Lung (tissue), 12 donors: Measurements from ENCODE around the gene PARD3B. TPM values are rescaled to one million over a fixed set of nuclear protein-coding genes. Genes with fewer than 3 reads are reported as not detected.

Experiments used
- ATAC-seq: fragments of 200-7000 bp; cut with Tn5 transposase; one replicate; pipeline ENCODE4 v1.9.1; 2020; ENCODE audit warnings: moderate number of reproducible peaks; ENCODE audit not compliant: insufficient read depth, low FRiP score
- DNase-seq, 3 donors: peaks; one replicate each; pipeline ENCODE4 v3.0.0-alpha.2; 2013 to 2017
- H3K27ac ChIP-seq, 2 donors: one replicate each; pipeline ENCODE4 v1.5.1; 2013; ENCODE audit warnings: mild to moderate bottlenecking in 2 of 2, moderate library complexity in 2 of 2, control low read depth in 1 of 2, inconsistent platforms in 1 of 2, low read depth in 1 of 2, low read length in 1 of 2
- H3K27me3 ChIP-seq, 3 donors: one replicate each; pipeline ENCODE4 v1.5.1; 2013; ENCODE audit warnings: low read length in 2 of 3; ENCODE audit not compliant: control insufficient read depth in 3 of 3, insufficient read depth in 3 of 3
- H3K36me3 ChIP-seq, 4 donors: one replicate each; pipeline ENCODE4 v1.5.1; 2013; ENCODE audit warnings: low read length in 4 of 4, mild to moderate bottlenecking in 1 of 4, moderate library complexity in 1 of 4; ENCODE audit not compliant: control insufficient read depth in 4 of 4, insufficient read depth in 4 of 4
- H3K4me1 ChIP-seq, 5 donors: one replicate each; pipeline ENCODE4 v1.5.1; 2013; ENCODE audit warnings: low read length in 5 of 5, mild to moderate bottlenecking in 2 of 5, moderate library complexity in 1 of 5; ENCODE audit not compliant: control insufficient read depth in 5 of 5, insufficient read depth in 5 of 5
- H3K4me3 ChIP-seq: one replicate; pipeline ENCODE4 v1.5.1; 2013; ENCODE audit warnings: mild to moderate bottlenecking, control low read depth, moderate library complexity
- H3K9ac ChIP-seq, 2 donors: one replicate each; pipeline ENCODE4 v1.5.1; 2013; ENCODE audit warnings: low read length in 2 of 2, control low read depth in 1 of 2; ENCODE audit not compliant: insufficient read depth in 1 of 2
- H3K9me3 ChIP-seq, 4 donors: one replicate each; pipeline ENCODE4 v1.5.1; 2013; ENCODE audit warnings: low read length in 3 of 4, mild to moderate bottlenecking in 1 of 4, moderate library complexity in 1 of 4; ENCODE audit not compliant: control insufficient read depth in 4 of 4, insufficient read depth in 3 of 4
- WGBS, 2 donors: extraction: QIAGEN DNeasy Blood & Tissue Kit; methylation state at CpG; one replicate each; pipeline ENCODE4 v1.1.7; 2013; 5-methylcytosine and 5-hydroxymethylcytosine counted together
- polyA plus RNA-seq, 2 donors: library from polyadenylated mRNA; stranded (reverse); fragments of 200-250 nt; gene quantifications; one replicate each; pipeline ENCODE4 v1.2.1, GENCODE V29; 2013
- total RNA-seq, 2 donors: library from RNA; depleted of rRNA in 1 of 2; stranded (reverse); fragments of >200 nt in 1 of 2; gene quantifications; one replicate each; pipeline ENCODE4 v1.2.1, GENCODE V29; 2014 to 2021
- TF ChIP-seq, protein P1 (sequence below): IDR thresholded peaks from 2 replicates; pipeline ENCODE4 v1.5.1; 2012; ENCODE audit warnings: mild to moderate bottlenecking; ENCODE audit errors: control extremely low read depth, extremely low read depth
- donor health status: control.
- donor health status: control.
- donor health status: Bipolar disorder and iron deficiency.
- donor health status: healthy.
- donor health status: DM: yes; HTN: yes; CAD: no.

PARD3B gene
- total and polyA plus RNA-seq, 4 donors = 2.4 to 38.7 (median 17.1) TPM

DNA sequence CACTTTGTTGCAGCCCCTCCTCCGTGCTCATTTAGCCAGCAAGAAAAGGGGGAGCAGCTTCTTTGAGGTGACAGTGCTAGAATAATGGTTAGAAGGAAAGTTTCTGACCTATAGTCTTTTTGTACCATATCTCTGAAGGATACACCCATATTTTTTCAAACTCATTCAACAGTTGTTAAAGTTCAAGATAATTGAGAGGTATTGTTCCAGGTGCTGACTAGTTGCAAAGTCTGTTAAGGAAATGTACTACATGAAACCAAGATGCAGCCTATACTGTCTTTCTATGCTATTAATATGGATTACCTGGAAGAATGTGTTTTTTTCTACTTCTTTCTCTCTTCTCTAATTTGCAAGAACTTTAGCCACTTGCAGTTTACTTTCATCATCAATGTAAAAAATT is 495.0 kb downstream of the PARD3B start:
- no peaks in the 10 kb centered on the region for H3K36me3 ChIP-seq
- no peaks in the 10 kb centered on the region for H3K27me3 ChIP-seq
- ATAC-seq (no peak), DNase-seq (no peak)
- no peaks in the 10 kb centered on the region for H3K9me3 ChIP-seq
- TF ChIP-seq, protein P1, sequence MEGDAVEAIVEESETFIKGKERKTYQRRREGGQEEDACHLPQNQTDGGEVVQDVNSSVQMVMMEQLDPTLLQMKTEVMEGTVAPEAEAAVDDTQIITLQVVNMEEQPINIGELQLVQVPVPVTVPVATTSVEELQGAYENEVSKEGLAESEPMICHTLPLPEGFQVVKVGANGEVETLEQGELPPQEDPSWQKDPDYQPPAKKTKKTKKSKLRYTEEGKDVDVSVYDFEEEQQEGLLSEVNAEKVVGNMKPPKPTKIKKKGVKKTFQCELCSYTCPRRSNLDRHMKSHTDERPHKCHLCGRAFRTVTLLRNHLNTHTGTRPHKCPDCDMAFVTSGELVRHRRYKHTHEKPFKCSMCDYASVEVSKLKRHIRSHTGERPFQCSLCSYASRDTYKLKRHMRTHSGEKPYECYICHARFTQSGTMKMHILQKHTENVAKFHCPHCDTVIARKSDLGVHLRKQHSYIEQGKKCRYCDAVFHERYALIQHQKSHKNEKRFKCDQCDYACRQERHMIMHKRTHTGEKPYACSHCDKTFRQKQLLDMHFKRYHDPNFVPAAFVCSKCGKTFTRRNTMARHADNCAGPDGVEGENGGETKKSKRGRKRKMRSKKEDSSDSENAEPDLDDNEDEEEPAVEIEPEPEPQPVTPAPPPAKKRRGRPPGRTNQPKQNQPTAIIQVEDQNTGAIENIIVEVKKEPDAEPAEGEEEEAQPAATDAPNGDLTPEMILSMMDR = no peak
- H3K4me1 ChIP-seq = peaks cover 0 to 7% (median 0%) of the 10 kb centered on the region in 5 donors
- WGBS, 2 donors = 92 to 97% methylated on average over 1 of the region's 1 CpG
- no peak overlapping the region for H3K4me3 ChIP-seq
- no peak overlapping the region for H3K9ac ChIP-seq
- no peak overlapping the region for H3K27ac ChIP-seq

DNA sequence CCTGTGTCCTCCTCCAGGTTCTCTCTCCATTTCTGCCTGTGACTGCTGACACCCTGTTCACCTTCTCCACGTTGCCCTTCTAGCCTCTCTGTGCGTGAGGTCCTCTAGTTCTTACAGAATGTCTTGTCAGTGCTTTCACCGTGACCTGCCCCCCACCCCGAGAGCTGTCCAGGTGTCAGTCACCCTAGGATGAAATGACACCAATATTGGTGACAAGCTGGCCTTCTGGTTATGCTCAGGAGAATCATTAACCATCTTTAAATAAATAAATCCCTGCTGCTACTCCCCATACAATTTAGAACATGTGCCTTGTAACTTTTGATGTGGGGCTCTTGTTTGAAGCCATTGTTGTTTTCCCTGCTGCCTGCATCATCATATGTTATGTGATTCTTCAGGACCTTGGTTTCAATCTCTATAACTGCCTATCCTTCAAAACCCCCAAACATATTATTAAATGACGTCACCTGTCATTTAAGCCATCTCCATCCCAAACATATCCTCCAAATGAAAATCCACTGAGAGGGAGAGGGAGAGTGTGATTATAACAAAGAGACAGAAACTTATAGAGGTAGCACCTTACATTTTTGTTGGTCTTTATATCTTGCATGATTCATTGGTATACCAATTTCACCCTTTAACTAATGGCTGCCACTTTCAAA is 496.3 kb downstream of the PARD3B start:
- no peak for ATAC-seq
- Histone ChIP-seq H3K36me3 (no peaks in the 10 kb centered on the region), H3K4me1 (peaks cover 0 to 7% (median 0%) of the 10 kb centered on the region in 5 donors), H3K9ac (no peak overlapping the region), H3K27me3 (no peaks in the 10 kb centered on the region), H3K9me3 (no peaks in the 10 kb centered on the region), H3K27ac (no peak overlapping the region), H3K4me3 (no peak overlapping the region)
- no peak for DNase-seq
- TF ChIP-seq, protein P1 = no peak
- WGBS, 2 donors = 83 to 90% methylated on average over 5 of the region's 5 CpGs

- Histone ChIP-seq H3K27me3 (no peaks in the 10 kb centered on the region), H3K4me3 (no peak overlapping the region), H3K9me3 (no peaks in the 10 kb centered on the region), H3K9ac (no peak overlapping the region), H3K4me1 (peaks cover 0 to 7% (median 0%) of the 10 kb centered on the region in 5 donors), H3K36me3 (peaks cover 0 to 3% (median 1%) of the 10 kb centered on the region in 4 donors), H3K27ac (no peak overlapping the region)
- no peak for ATAC-seq
- no peak for DNase-seq
- TF ChIP-seq, protein P1 = no peak
Measured at GRCh38 chr2:205043285-205043684, 498.0 kb downstream of the PARD3B start.

DNA sequence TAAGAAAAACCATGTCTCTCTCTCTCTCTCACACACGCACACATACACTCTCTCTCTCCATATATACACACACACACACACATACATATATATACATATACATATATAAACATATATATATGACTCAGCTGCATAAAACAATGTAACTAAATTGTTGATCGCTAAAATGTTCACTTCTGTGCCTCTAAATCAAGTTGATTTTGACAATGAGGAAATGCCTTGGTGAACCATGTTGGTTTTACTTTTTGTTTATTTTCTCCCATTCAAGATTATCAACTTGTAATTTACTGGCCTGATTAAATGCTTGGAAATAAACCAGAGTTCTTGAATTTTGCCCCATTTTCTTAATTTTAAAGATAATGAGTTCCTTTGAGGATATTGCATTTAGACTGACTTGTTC is 500.4 kb downstream of the PARD3B start:
- TF ChIP-seq, protein P1 = no peak
- 68 to 76% methylated on average over 2 of the region's 2 CpGs for WGBS, 2 donors
- no peak for ATAC-seq

More for the DNA sequence above, 500.4 kb downstream of the PARD3B start:
- H3K9ac ChIP-seq = no peak overlapping the region
- no peaks in the 10 kb centered on the region for H3K9me3 ChIP-seq
- no peak for DNase-seq
- peaks cover 0 to 7% (median 0%) of the 10 kb centered on the region in 5 donors for H3K4me1 ChIP-seq
- H3K36me3 ChIP-seq = peaks cover 0 to 3% (median 1%) of the 10 kb centered on the region in 4 donors
- H3K27ac ChIP-seq = no peak overlapping the region
- no peak overlapping the region for H3K4me3 ChIP-seq
- H3K27me3 ChIP-seq = no peaks in the 10 kb centered on the region
